ENCODE data around the gene HSH2D. TPM values are rescaled to one million over a fixed set of nuclear protein-coding genes. Genes with fewer than 3 reads are reported as not detected.
"Not testable (repeated sequence)": the region's sequence is repeated elsewhere in the genome, so short reads cannot be mapped to it uniquely, and the experiment has no call there.

Gene HSH2D
- total RNA-seq, 1 donor from 2014 or later = not detected

DNA sequence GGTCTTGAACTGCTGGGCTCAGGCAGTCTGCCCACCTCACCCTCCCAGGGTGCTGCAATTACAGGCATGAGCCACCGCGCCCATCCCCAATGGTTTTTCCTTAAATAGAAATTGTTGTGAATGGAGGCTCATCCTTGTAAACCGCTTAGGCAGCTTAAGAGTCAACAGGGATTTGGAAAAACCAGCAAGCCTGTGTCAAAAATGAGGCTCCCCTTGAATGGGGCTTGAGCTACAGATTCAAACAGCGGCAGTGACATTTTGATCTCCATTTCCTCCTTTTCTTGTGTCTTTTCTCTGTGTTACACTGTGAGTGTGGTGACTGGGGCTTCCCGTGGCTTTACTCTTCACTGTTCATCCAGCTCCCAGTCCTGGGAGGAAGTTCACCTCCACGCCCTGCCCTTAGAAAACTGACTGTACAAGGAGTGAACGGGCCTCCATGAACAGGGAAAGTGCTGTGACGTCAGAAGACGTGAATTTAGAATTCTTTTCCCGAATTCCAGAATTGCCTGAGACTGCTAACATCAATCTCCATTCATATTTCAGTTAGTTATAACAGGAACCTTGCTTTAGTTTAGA lies 47.1 kb upstream of the HSH2D start:
- H3K9me3 ChIP-seq (ENCODE audit: low read depth) = no peaks in the 10 kb centered on the region
- H3F3A ChIP-seq (ENCODE audit: low read depth) = peaks cover 5% of the 10 kb centered on the region
- H4K20me1 ChIP-seq (ENCODE audit: low read depth) = no peaks in the 10 kb centered on the region
- H3K27me3 ChIP-seq = no peaks in the 10 kb centered on the region
- Mint-ChIP-seq H3K4me1 (peaks cover 4% of the 10 kb centered on the region), H3K27me3 (ENCODE audit: insufficient read depth, low read depth) (peaks cover 2% of the 10 kb centered on the region), H3K27ac (no peak overlapping the region), H3K9me3 (no peaks in the 10 kb centered on the region), H3K4me3 (no peak overlapping the region), H3K36me3 (peaks cover 48% of the 10 kb centered on the region)
- H3K79me2 ChIP-seq (ENCODE audit: low read depth) = no peaks in the 10 kb centered on the region
- no peak overlapping the region for H3K4me2 ChIP-seq
- TF ChIP-seq EZH2 (IDR thresholded peaks at IDR 0.05) (no peak), EZH2phosphoT487 (IDR thresholded peaks at IDR 0.05) (no peak), CTCF (IDR thresholded peaks at IDR 0.05) (no peak)
- no peak overlapping the region for H2AFZ ChIP-seq (replicated peaks)
- H3K27ac ChIP-seq = no peak overlapping the region
- DNase-seq (ENCODE audit: low spot score) = no peak
- no peaks in the 10 kb centered on the region for H3K4me1 ChIP-seq
- no peak overlapping the region for H3K9ac ChIP-seq
- no peak overlapping the region for H3K4me3 ChIP-seq
- peaks cover 11% of the 10 kb centered on the region for H3K36me3 ChIP-seq

DNA sequence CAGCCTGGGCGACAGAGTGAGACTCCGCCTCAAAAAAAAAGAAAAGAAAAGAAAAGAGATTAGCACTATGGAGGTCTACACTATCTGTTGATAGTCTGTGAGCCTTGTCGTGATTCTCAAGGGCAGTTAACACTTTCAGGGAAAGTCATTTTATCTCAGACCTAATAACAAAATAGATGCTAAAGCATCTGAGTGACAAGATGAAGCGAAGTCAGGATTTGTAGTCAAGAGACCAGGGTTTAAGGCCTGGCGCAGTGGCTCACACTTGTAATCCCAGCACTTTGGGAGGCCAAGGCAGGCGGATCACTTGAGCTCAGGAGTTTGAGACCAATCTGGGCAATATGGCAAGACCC lies 45.1 kb upstream of the HSH2D start:
- H3K4me3 Mint-ChIP-seq = no peak overlapping the region
- H3K36me3 Mint-ChIP-seq = peaks cover 48% of the 10 kb centered on the region
- Histone ChIP-seq H3K27ac (no peak overlapping the region), H3K4me1 (no peaks in the 10 kb centered on the region), H3F3A (ENCODE audit: low read depth) (peaks cover 19% of the 10 kb centered on the region), H3K9ac (no peak overlapping the region), H3K4me3 (no peak overlapping the region), H3K36me3 (peaks cover 12% of the 10 kb centered on the region), H3K4me2 (no peak overlapping the region), H3K27me3 (no peaks in the 10 kb centered on the region), H4K20me1 (ENCODE audit: low read depth) (no peaks in the 10 kb centered on the region), H3K79me2 (ENCODE audit: low read depth) (no peaks in the 10 kb centered on the region), H2AFZ (replicated peaks) (no peak overlapping the region), H3K9me3 (ENCODE audit: low read depth) (no peaks in the 10 kb centered on the region)
- H3K27me3 Mint-ChIP-seq (ENCODE audit: insufficient read depth, low read depth) = peaks cover 2% of the 10 kb centered on the region
- no peaks in the 10 kb centered on the region for H3K9me3 Mint-ChIP-seq
- H3K4me1 Mint-ChIP-seq = peaks cover 4% of the 10 kb centered on the region
- DNase-seq (ENCODE audit: low spot score) = no peak
- TF ChIP-seq EZH2phosphoT487 (IDR thresholded peaks at IDR 0.05) = no peak
- TF ChIP-seq EZH2 (IDR thresholded peaks at IDR 0.05) = no peak
- no peak for TF ChIP-seq CTCF (IDR thresholded peaks at IDR 0.05)
- no peak overlapping the region for H3K27ac Mint-ChIP-seq

GRCh38 chr19:16098821-16099220 lies 44.7 kb upstream of the HSH2D start:
- Histone ChIP-seq H3K36me3 (peaks cover 9% of the 10 kb centered on the region), H2AFZ (replicated peaks) (no peak overlapping the region), H3K27me3 (no peaks in the 10 kb centered on the region), H3K4me1 (no peaks in the 10 kb centered on the region), H3K9ac (no peak overlapping the region), H3K4me3 (no peak overlapping the region), H4K20me1 (ENCODE audit: low read depth) (no peaks in the 10 kb centered on the region), H3K79me2 (ENCODE audit: low read depth) (no peaks in the 10 kb centered on the region), H3K4me2 (no peak overlapping the region), H3K9me3 (ENCODE audit: low read depth) (no peaks in the 10 kb centered on the region), H3K27ac (no peak overlapping the region), H3F3A (ENCODE audit: low read depth) (peaks cover 19% of the 10 kb centered on the region)
- Mint-ChIP-seq H3K27ac (no peak overlapping the region), H3K36me3 (peaks cover 45% of the 10 kb centered on the region), H3K9me3 (no peaks in the 10 kb centered on the region), H3K27me3 (ENCODE audit: insufficient read depth, low read depth) (no peaks in the 10 kb centered on the region), H3K4me3 (no peak overlapping the region), H3K4me1 (peaks cover 4% of the 10 kb centered on the region)
- DNase-seq (ENCODE audit: low spot score) = no peak
- TF ChIP-seq CTCF (IDR thresholded peaks at IDR 0.05) (no peak), EZH2phosphoT487 (IDR thresholded peaks at IDR 0.05) (no peak), EZH2 (IDR thresholded peaks at IDR 0.05) (no peak)

DNA sequence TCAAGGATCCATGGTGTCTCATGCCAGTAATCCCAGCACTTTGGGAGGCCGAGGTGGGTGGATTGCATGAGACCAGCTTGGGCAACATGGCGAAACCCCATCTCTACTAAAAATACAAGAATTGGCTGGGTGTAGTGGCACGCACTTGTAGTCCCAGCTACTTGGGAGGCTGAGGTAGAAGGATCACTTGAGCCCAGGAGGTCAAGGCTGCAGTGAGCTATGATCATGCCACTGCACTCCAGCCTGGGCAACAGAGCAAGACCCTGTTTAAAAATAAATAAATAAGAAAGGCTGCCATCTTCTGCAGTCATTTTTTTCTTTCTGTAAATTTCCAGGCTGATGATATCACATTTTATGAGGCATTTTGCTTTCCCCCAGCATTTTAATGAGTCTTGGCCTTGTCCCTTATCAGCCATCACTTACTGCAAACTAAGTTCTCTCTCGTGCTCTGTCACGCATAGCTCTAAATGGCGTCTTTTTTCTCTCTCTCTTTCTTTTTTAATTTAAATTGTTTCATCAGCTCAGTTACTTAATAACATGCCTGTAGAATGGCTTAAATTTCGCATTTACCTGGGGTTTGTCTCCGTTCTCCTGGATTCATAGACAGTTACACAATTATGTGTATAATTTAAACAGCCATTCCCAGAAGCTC lies 44.0 kb upstream of the HSH2D start:
- H3K4me1 Mint-ChIP-seq; H3K27ac ChIP-seq; H3K9ac ChIP-seq; H3K27ac Mint-ChIP-seq; H2AFZ ChIP-seq (replicated peaks); H3K4me3 Mint-ChIP-seq; H3K4me3 ChIP-seq; H3K27me3 ChIP-seq; H3K4me1 ChIP-seq; H3K4me2 ChIP-seq; H3K27me3 Mint-ChIP-seq (ENCODE audit: insufficient read depth, low read depth); H3K79me2 ChIP-seq (ENCODE audit: low read depth); H3K36me3 ChIP-seq; H3K9me3 ChIP-seq (ENCODE audit: low read depth); DNase-seq (ENCODE audit: low spot score); H3K9me3 Mint-ChIP-seq; H4K20me1 ChIP-seq (ENCODE audit: low read depth): not testable (repeated sequence)
- peaks cover 44% of the 10 kb centered on the region for H3K36me3 Mint-ChIP-seq
- peaks cover 19% of the 10 kb centered on the region for H3F3A ChIP-seq (ENCODE audit: low read depth)

All from neural progenitor cell (in vitro differentiated cells).